Measurements from ENCODE around the gene KIF16B. TPM values are rescaled to one million over a fixed set of nuclear protein-coding genes. Genes with fewer than 3 reads are reported as not detected.

KIF16B gene
- total and polyA plus RNA-seq, 2 of the 13 experiments (the other 11 are each of a cell fraction or from before 2014, with no cell fraction given), result 6.9 to 18.0 TPM

DNA sequence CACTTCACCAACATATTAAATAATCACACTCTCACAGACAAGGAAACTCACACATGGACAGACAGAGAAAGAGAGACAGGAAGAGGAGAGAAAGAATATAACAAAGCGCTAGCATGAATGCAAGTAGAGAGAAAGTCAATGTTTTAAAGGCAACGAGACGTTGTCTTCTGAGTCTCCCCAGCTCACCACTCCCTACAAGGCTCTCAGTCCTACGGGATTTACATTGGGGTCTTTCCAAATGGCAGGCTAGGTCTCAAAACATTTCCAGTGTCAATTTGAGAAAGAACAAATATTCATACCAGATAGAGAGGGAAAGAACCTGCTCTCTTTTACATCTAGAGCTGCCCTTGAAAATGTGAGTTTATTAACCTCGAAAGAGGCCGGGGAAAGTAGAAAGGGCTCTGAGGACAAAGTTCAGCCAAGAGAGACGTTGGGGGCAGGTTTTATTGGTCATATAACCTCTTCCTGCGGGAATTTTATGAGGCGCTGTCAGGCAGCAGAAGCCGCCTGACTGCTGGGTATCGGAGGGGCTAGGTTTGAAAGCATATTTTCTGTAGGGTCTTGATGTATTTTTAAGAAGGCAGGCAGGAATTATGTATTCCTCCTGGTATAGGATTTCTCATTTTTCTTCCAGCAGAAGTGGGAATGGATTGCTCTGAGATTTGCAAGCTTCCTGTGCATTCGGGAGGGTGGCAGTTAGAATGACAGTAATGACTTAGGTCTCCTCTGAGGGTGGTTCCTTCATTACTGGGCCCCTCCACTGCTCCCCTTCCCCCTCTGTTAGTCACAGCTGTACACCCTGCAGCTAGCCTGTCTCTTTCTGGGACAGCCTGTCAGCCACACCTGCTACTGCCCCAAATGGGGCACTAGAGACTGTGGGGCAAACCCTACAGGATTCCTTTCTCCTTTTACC is 34.4 kb upstream of the KIF16B start (continued):
- no peak for TF ChIP-seq ZNF34 (CRISPR knock-in tag; IDR thresholded peaks at IDR 0.05; ENCODE audit: borderline replicate concordance)
- TF ChIP-seq, protein P1, sequence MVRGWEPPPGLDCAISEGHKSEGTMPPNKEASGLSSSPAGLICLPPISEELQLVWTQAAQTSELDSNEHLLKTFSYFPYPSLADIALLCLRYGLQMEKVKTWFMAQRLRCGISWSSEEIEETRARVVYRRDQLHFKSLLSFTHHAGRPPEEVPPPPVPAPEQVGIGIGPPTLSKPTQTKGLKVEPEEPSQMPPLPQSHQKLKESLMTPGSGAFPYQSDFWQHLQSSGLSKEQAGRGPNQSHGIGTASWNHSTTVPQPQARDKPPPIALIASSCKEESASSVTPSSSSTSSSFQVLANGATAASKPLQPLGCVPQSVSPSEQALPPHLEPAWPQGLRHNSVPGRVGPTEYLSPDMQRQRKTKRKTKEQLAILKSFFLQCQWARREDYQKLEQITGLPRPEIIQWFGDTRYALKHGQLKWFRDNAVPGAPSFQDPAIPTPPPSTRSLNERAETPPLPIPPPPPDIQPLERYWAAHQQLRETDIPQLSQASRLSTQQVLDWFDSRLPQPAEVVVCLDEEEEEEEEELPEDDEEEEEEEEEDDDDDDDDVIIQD (CRISPR knock-in tag; IDR thresholded peaks at IDR 0.05; ENCODE audit: low read depth), result no peak
- TF ChIP-seq, protein P2, sequence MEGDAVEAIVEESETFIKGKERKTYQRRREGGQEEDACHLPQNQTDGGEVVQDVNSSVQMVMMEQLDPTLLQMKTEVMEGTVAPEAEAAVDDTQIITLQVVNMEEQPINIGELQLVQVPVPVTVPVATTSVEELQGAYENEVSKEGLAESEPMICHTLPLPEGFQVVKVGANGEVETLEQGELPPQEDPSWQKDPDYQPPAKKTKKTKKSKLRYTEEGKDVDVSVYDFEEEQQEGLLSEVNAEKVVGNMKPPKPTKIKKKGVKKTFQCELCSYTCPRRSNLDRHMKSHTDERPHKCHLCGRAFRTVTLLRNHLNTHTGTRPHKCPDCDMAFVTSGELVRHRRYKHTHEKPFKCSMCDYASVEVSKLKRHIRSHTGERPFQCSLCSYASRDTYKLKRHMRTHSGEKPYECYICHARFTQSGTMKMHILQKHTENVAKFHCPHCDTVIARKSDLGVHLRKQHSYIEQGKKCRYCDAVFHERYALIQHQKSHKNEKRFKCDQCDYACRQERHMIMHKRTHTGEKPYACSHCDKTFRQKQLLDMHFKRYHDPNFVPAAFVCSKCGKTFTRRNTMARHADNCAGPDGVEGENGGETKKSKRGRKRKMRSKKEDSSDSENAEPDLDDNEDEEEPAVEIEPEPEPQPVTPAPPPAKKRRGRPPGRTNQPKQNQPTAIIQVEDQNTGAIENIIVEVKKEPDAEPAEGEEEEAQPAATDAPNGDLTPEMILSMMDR (CRISPR knock-in tag; IDR thresholded peaks at IDR 0.05), result no peak
- TF ChIP-seq ZNF670 (CRISPR knock-in tag; IDR thresholded peaks at IDR 0.05; ENCODE audit: borderline replicate concordance), result no peak
- TF ChIP-seq, protein P3, sequence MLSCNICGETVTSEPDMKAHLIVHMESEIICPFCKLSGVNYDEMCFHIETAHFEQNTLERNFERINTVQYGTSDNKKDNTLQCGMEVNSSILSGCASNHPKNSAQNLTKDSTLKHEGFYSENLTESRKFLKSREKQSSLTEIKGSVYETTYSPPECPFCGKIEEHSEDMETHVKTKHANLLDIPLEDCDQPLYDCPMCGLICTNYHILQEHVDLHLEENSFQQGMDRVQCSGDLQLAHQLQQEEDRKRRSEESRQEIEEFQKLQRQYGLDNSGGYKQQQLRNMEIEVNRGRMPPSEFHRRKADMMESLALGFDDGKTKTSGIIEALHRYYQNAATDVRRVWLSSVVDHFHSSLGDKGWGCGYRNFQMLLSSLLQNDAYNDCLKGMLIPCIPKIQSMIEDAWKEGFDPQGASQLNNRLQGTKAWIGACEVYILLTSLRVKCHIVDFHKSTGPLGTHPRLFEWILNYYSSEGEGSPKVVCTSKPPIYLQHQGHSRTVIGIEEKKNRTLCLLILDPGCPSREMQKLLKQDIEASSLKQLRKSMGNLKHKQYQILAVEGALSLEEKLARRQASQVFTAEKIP (CRISPR knock-in tag; IDR thresholded peaks at IDR 0.05; ENCODE audit: borderline replicate concordance), result no peak
- no peak for TF ChIP-seq SPEN (CRISPR knock-in tag; IDR thresholded peaks at IDR 0.05; ENCODE audit: low read depth)
- TF ChIP-seq ZNF333 (CRISPR knock-in tag; IDR thresholded peaks at IDR 0.05; ENCODE audit: borderline replicate concordance), result no peak
- TF ChIP-seq SAFB2 (CRISPR knock-in tag; IDR thresholded peaks at IDR 0.05; ENCODE audit: borderline replicate concordance, low read depth), result no peak
- no peak for TF ChIP-seq BHLHE40 (IDR thresholded peaks at IDR 0.05; ENCODE audit: low read length)
- no peak for TF ChIP-seq KLF12 (CRISPR knock-in tag; IDR thresholded peaks at IDR 0.05; ENCODE audit: borderline replicate concordance)
- TF ChIP-seq, protein P4, sequence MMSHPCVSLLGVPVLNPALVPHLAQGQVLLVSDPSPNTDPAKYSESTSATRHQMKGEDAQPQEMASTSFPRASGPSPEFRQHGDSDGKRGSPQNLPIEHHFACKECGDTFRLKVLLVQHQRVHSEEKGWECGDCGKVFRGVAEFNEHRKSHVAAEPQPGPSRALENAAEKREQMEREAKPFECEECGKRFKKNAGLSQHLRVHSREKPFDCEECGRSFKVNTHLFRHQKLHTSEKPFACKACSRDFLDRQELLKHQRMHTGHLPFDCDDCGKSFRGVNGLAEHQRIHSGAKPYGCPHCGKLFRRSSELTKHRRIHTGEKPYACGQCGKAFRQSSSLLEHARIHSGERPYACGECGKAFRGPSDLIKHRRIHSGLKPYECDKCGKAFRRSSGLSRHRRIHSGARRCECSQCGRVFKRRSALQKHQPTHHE (CRISPR knock-in tag; IDR thresholded peaks at IDR 0.05; ENCODE audit: borderline replicate concordance), result no peak
- 0 out of 2 replicates have a peak, but pooled peaks have one; percentile 26 for TF ChIP-seq ZNF549 (CRISPR knock-in tag; IDR thresholded peaks at IDR 0.05)
- TF ChIP-seq, protein P5, sequence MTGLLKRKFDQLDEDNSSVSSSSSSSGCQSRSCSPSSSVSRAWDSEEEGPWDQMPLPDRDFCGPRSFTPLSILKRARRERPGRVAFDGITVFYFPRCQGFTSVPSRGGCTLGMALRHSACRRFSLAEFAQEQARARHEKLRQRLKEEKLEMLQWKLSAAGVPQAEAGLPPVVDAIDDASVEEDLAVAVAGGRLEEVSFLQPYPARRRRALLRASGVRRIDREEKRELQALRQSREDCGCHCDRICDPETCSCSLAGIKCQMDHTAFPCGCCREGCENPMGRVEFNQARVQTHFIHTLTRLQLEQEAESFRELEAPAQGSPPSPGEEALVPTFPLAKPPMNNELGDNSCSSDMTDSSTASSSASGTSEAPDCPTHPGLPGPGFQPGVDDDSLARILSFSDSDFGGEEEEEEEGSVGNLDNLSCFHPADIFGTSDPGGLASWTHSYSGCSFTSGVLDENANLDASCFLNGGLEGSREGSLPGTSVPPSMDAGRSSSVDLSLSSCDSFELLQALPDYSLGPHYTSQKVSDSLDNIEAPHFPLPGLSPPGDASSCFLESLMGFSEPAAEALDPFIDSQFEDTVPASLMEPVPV (CRISPR knock-in tag; IDR thresholded peaks at IDR 0.05), result no peak
- TF ChIP-seq RCOR2 (CRISPR knock-in tag; IDR thresholded peaks at IDR 0.05), result no peak
- TF ChIP-seq, protein P6, sequence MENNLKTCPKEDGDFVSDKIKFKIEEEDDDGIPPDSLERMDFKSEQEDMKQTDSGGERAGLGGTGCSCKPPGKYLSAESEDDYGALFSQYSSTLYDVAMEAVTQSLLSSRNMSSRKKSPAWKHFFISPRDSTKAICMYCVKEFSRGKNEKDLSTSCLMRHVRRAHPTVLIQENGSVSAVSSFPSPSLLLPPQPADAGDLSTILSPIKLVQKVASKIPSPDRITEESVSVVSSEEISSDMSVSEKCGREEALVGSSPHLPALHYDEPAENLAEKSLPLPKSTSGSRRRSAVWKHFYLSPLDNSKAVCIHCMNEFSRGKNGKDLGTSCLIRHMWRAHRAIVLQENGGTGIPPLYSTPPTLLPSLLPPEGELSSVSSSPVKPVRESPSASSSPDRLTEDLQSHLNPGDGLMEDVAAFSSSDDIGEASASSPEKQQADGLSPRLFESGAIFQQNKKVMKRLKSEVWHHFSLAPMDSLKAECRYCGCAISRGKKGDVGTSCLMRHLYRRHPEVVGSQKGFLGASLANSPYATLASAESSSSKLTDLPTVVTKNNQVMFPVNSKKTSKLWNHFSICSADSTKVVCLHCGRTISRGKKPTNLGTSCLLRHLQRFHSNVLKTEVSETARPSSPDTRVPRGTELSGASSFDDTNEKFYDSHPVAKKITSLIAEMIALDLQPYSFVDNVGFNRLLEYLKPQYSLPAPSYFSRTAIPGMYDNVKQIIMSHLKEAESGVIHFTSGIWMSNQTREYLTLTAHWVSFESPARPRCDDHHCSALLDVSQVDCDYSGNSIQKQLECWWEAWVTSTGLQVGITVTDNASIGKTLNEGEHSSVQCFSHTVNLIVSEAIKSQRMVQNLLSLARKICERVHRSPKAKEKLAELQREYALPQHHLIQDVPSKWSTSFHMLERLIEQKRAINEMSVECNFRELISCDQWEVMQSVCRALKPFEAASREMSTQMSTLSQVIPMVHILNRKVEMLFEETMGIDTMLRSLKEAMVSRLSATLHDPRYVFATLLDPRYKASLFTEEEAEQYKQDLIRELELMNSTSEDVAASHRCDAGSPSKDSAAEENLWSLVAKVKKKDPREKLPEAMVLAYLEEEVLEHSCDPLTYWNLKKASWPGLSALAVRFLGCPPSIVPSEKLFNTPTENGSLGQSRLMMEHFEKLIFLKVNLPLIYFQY (CRISPR knock-in tag; IDR thresholded peaks at IDR 0.05; ENCODE audit: borderline replicate concordance), result no peak
